ENCODE results near the gene PACSIN3.
"Not testable (repeated sequence)": the region's sequence is repeated elsewhere in the genome, so short reads cannot be mapped to it uniquely, and the experiment has no call there.

Gene PACSIN3

GRCh38 chr11:47192111-47192510 is 5.9 kb upstream of the PACSIN3 start:
- Histone ChIP-seq H3K4me2 (ENCODE audit: insufficient read depth, low read length) (no peak overlapping the region), H3K36me3 (ENCODE audit: insufficient read depth, low read length) (no peaks in the 10 kb centered on the region), H3K79me2 (ENCODE audit: insufficient read depth, low read length) (no peaks in the 10 kb centered on the region), H3K27me3 (ENCODE audit: insufficient read depth, low read length, poor library complexity) (peaks cover 13% of the 10 kb centered on the region), H3K4me3 (ENCODE audit: low read depth in 1 of 2, low read length in 2 of 2) (no peak overlapping the region), H3K9ac (ENCODE audit: low read depth, low read length) (no peak overlapping the region), H2AFZ (ENCODE audit: low read depth, low read length) (no peak overlapping the region), H3K4me1 (ENCODE audit: insufficient read depth, low read length) (0 out of 2 replicates have a peak, but pooled peaks cover under 1% of the 10 kb centered on the region), H3K27ac (ENCODE audit: low read length) (no peak overlapping the region), H3K9me3 (ENCODE audit: insufficient read depth, low read length, severe bottlenecking) (no peaks in the 10 kb centered on the region), H4K20me1 (ENCODE audit: insufficient read depth, low read length) (no peaks in the 10 kb centered on the region)
- DNase-seq = no peak
- no peak for ATAC-seq (ENCODE audit: insufficient read depth, low read depth)
- TF ChIP-seq CTCF (IDR thresholded peaks at IDR 0.05; ENCODE audit: borderline replicate concordance, extremely low read depth, low read length, poor library complexity, severe bottlenecking) = no peak
- TF ChIP-seq EZH2 (IDR thresholded peaks at IDR 0.05; ENCODE audit: borderline replicate concordance, low read depth, low read length, severe bottlenecking) = no peak

GRCh38 chr11:47191137-47191536 is 4.9 kb upstream of the PACSIN3 start:
- not testable (repeated sequence) for H2AFZ ChIP-seq (ENCODE audit: low read depth, low read length); H3K4me3 ChIP-seq (ENCODE audit: low read depth in 1 of 2, low read length in 2 of 2); H3K36me3 ChIP-seq (ENCODE audit: insufficient read depth, low read length); H3K4me1 ChIP-seq (ENCODE audit: insufficient read depth, low read length); H4K20me1 ChIP-seq (ENCODE audit: insufficient read depth, low read length); H3K4me2 ChIP-seq (ENCODE audit: insufficient read depth, low read length); H3K79me2 ChIP-seq (ENCODE audit: insufficient read depth, low read length); H3K27ac ChIP-seq (ENCODE audit: low read length); ATAC-seq (ENCODE audit: insufficient read depth, low read depth); H3K9me3 ChIP-seq (ENCODE audit: insufficient read depth, low read length, severe bottlenecking); H3K9ac ChIP-seq (ENCODE audit: low read depth, low read length); DNase-seq
- peaks cover 21% of the 10 kb centered on the region for H3K27me3 ChIP-seq (ENCODE audit: insufficient read depth, low read length, poor library complexity)

- no peak for TF ChIP-seq CTCF (IDR thresholded peaks at IDR 0.05; ENCODE audit: borderline replicate concordance, extremely low read depth, low read length, poor library complexity, severe bottlenecking)
- TF ChIP-seq EZH2 (IDR thresholded peaks at IDR 0.05; ENCODE audit: borderline replicate concordance, low read depth, low read length, severe bottlenecking) = no peak
- no peak for DNase-seq
- no peaks in the 10 kb centered on the region for H4K20me1 ChIP-seq (ENCODE audit: insufficient read depth, low read length)
- H2AFZ ChIP-seq (ENCODE audit: low read depth, low read length) = no peak overlapping the region
- H3K36me3 ChIP-seq (ENCODE audit: insufficient read depth, low read length) = no peaks in the 10 kb centered on the region
- no peak overlapping the region for H3K4me2 ChIP-seq (ENCODE audit: insufficient read depth, low read length)
- H3K27me3 ChIP-seq (ENCODE audit: insufficient read depth, low read length, poor library complexity) = peaks cover 27% of the 10 kb centered on the region
- H3K9ac ChIP-seq (ENCODE audit: low read depth, low read length) = no peak overlapping the region
- ATAC-seq (ENCODE audit: insufficient read depth, low read depth) = no peak
- H3K4me3 ChIP-seq (ENCODE audit: low read depth in 1 of 2, low read length in 2 of 2) = no peak overlapping the region
- H3K27ac ChIP-seq (ENCODE audit: low read length) = no peak overlapping the region
- peaks cover 22% of the 10 kb centered on the region for H3K4me1 ChIP-seq (ENCODE audit: insufficient read depth, low read length)
- no peaks in the 10 kb centered on the region for H3K79me2 ChIP-seq (ENCODE audit: insufficient read depth, low read length)
- H3K9me3 ChIP-seq (ENCODE audit: insufficient read depth, low read length, severe bottlenecking) = no peaks in the 10 kb centered on the region
Measured at GRCh38 chr11:47189100-47189834, 3.0 kb upstream of the PACSIN3 start.

- no peak for DNase-seq
- Histone ChIP-seq H3K27me3 (ENCODE audit: insufficient read depth, low read length, poor library complexity) (peaks cover 27% of the 10 kb centered on the region), H3K4me1 (ENCODE audit: insufficient read depth, low read length) (peaks cover 22% of the 10 kb centered on the region), H4K20me1 (ENCODE audit: insufficient read depth, low read length) (no peaks in the 10 kb centered on the region), H3K79me2 (ENCODE audit: insufficient read depth, low read length) (no peaks in the 10 kb centered on the region), H3K4me2 (ENCODE audit: insufficient read depth, low read length) (no peak overlapping the region), H3K9me3 (ENCODE audit: insufficient read depth, low read length, severe bottlenecking) (no peaks in the 10 kb centered on the region), H3K36me3 (ENCODE audit: insufficient read depth, low read length) (no peaks in the 10 kb centered on the region), H3K27ac (ENCODE audit: low read length) (no peak overlapping the region), H3K9ac (ENCODE audit: low read depth, low read length) (no peak overlapping the region), H3K4me3 (ENCODE audit: low read depth in 1 of 2, low read length in 2 of 2) (no peak overlapping the region), H2AFZ (ENCODE audit: low read depth, low read length) (no peak overlapping the region)
- TF ChIP-seq CTCF (IDR thresholded peaks at IDR 0.05; ENCODE audit: borderline replicate concordance, extremely low read depth, low read length, poor library complexity, severe bottlenecking) (no peak), EZH2 (IDR thresholded peaks at IDR 0.05; ENCODE audit: borderline replicate concordance, low read depth, low read length, severe bottlenecking) (no peak)
- ATAC-seq (ENCODE audit: insufficient read depth, low read depth) = no peak
Measured at GRCh38 chr11:47188259-47188658, 2.0 kb upstream of the PACSIN3 start.

All from DND-41 (cell line).